ENCODE measurements around the gene ADCY9.
A peak's percentile ranks its signal among the peaks of the same experiment; 100 is the strongest.

The ADCY9 gene

GRCh38 chr16:4005281-4005680 lies 111.0 kb downstream of the ADCY9 start:
- Mint-ChIP-seq H3K27me3 (peaks cover 12% of the 10 kb centered on the region), H3K36me3 (no peaks in the 10 kb centered on the region), H3K27ac (no peak overlapping the region), H3K4me1 (no peaks in the 10 kb centered on the region), H3K9me3 (no peaks in the 10 kb centered on the region), H3K4me3 (no peak overlapping the region)
- ATAC-seq, result no peak

DNA sequence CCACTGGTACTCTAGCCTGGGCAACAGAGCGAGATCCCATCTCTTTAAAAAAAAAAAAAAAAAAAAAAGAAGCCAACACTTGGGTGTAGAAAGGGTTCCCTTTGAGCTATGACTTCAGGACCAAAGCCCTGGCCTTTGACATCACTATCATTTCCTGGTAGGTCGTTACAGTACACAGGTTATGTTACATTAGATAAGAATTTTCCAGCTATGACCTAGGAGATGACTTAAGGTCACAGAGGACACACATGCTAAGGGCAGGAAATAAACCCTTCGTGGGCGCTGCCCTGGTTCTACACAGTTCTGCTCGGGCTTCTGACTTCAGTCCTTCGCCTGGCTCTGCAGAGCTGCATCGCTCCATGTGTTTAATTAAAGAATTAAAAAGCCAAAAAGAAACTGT lies 112.0 kb downstream of the ADCY9 start:
- ATAC-seq, result no peak
- Mint-ChIP-seq H3K27ac (no peak overlapping the region), H3K4me1 (no peaks in the 10 kb centered on the region)

GRCh38 chr16:4003576-4003975 lies 112.7 kb downstream of the ADCY9 start:
- ATAC-seq, result no peak
- Mint-ChIP-seq H3K4me3 (no peak overlapping the region), H3K36me3 (no peaks in the 10 kb centered on the region)

More for the DNA sequence above, 112.0 kb downstream of the ADCY9 start:
- Mint-ChIP-seq H3K4me3 (no peak overlapping the region), H3K36me3 (no peaks in the 10 kb centered on the region), H3K9me3 (no peaks in the 10 kb centered on the region), H3K27me3 (peaks cover under 1% of the 10 kb centered on the region)

DNA sequence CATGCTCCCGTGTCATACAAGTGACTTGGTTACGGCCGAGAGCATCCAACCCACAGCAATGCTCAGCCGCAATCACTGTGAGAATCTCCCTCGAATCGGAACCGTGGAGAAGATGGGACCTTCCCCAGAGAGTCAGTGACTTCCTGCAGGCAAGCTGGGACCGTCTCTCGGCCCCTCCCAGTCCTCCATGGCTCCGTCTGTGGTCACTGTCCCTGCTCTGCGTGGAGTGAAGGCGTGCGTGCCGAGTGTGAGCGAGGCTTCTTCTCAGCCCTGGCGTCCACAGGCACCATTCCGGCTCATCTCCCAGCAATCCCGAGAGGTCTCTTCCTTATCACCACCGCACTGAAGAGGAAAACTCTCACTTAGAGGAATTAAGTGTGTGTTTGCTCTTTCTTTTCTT lies 113.1 kb downstream of the ADCY9 start:
- ATAC-seq, result no peak
- Mint-ChIP-seq H3K4me1 (no peaks in the 10 kb centered on the region), H3K4me3 (no peak overlapping the region), H3K27ac (no peak overlapping the region), H3K36me3 (no peaks in the 10 kb centered on the region), H3K9me3 (no peaks in the 10 kb centered on the region), H3K27me3 (no peaks in the 10 kb centered on the region)

More at GRCh38 chr16:4003576-4003975, 112.7 kb downstream of the ADCY9 start:
- H3K27me3 Mint-ChIP-seq, result no peaks in the 10 kb centered on the region
- no peaks in the 10 kb centered on the region for H3K9me3 Mint-ChIP-seq
- no peak overlapping the region for H3K27ac Mint-ChIP-seq
- H3K4me1 Mint-ChIP-seq, result no peaks in the 10 kb centered on the region

- no peak for ATAC-seq
- Mint-ChIP-seq H3K9me3 (no peaks in the 10 kb centered on the region), H3K4me1 (no peaks in the 10 kb centered on the region), H3K36me3 (no peaks in the 10 kb centered on the region), H3K27ac (no peak overlapping the region), H3K27me3 (no peaks in the 10 kb centered on the region), H3K4me3 (no peak overlapping the region)
Measured at GRCh38 chr16:4002121-4002520, 114.1 kb downstream of the ADCY9 start.

- H3K27ac Mint-ChIP-seq, result no peak overlapping the region
- no peaks in the 10 kb centered on the region for H3K36me3 Mint-ChIP-seq
- H3K4me1 Mint-ChIP-seq, result no peaks in the 10 kb centered on the region
- H3K4me3 Mint-ChIP-seq, result no peak overlapping the region
- no peaks in the 10 kb centered on the region for H3K9me3 Mint-ChIP-seq
- no peaks in the 10 kb centered on the region for H3K27me3 Mint-ChIP-seq
- ATAC-seq, result no peak
Measured at GRCh38 chr16:3999479-4000325, 116.5 kb downstream of the ADCY9 start.

DNA sequence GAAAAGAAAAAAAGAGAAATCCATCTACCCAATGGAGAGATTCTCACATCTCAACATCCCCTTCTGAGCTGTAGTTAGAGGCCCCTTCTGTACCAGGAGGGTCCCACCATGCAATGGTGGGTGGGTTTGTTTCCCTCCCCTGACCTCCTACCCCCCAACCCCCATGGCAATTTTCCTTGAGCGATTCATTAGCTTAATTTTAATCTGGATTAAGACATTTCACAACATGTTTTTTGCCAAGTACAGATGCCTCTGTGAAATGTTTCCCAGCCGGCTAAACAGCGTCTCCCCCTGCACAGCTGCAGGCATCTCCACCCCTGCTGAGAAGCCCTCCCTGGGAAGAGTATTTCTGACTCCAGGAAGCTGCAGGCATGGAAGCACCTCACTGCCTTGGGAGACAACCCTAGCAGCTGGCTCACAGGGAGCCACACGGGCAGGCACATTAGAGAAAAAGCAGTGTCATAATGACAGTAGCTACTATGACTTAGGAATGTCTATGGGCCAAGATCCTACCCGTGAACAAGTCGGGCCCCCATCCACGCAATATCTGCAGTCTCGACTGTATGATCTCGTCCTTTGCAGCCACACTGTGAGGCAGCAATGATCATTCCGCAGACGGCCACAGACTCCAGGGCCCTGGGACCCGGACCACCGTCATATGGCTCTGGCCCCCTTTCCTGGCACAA lies 117.3 kb downstream of the ADCY9 start:
- no peak overlapping the region for H3K27ac Mint-ChIP-seq
- H3K4me1 Mint-ChIP-seq, result no peaks in the 10 kb centered on the region
- H3K9me3 Mint-ChIP-seq, result no peaks in the 10 kb centered on the region
- no peaks in the 10 kb centered on the region for H3K36me3 Mint-ChIP-seq
- no peak overlapping the region for H3K4me3 Mint-ChIP-seq
- ATAC-seq, result no peak
- H3K27me3 Mint-ChIP-seq, result no peaks in the 10 kb centered on the region

- H3K4me1 Mint-ChIP-seq, result no peaks in the 10 kb centered on the region
- peaks cover 9% of the 10 kb centered on the region for H3K36me3 Mint-ChIP-seq
- no peaks in the 10 kb centered on the region for H3K27me3 Mint-ChIP-seq
- H3K4me3 Mint-ChIP-seq, result no peak overlapping the region
- H3K9me3 Mint-ChIP-seq, result no peaks in the 10 kb centered on the region
- no peak for ATAC-seq
- no peak overlapping the region for H3K27ac Mint-ChIP-seq
Measured at GRCh38 chr16:3997231-3997841, 118.9 kb downstream of the ADCY9 start.

- no peak for ATAC-seq
- no peaks in the 10 kb centered on the region for H3K27me3 Mint-ChIP-seq
- no peak overlapping the region for H3K27ac Mint-ChIP-seq
- no peak overlapping the region for H3K4me3 Mint-ChIP-seq
- H3K36me3 Mint-ChIP-seq, result peaks cover 10% of the 10 kb centered on the region
- no peaks in the 10 kb centered on the region for H3K4me1 Mint-ChIP-seq
- H3K9me3 Mint-ChIP-seq, result no peaks in the 10 kb centered on the region
Measured at GRCh38 chr16:3995001-3995400, 121.2 kb downstream of the ADCY9 start.

DNA sequence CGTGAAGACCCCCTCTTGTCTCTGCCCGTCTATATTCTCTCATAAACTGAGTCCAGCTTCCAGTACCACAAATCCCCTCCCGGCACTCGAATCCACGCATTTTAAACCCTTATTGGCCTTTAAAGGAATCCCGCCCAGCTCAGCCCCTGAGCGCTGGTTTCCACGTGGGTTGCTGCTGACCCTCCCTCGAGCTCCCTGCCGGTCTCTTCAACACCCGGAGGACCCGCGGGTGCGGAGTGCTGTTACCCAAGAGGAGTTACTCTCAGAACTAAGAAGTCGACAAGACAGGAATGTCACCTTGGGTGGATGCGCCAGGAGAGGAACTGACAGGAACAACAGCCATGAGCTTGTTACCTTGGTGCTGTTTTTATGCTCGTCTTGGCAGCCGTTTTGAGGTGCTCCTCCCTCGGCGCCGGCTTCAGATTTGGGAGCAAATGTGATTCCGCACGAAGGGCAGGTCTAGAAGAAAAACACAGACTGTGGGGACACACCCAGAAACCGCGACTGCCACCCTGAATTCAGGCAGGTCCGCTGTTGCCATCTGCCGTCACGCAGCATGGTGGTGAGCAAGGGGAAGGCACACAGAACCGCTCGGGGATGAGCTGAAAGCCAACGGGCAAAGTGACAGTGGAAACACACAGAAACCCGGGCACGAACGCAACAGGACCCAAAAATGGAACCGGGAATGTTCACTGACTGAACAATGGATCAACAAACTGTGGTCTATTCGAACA lies 123.0 kb downstream of the ADCY9 start:
- H3K4me1 Mint-ChIP-seq, result no peaks in the 10 kb centered on the region
- H3K9me3 Mint-ChIP-seq, result no peaks in the 10 kb centered on the region
- no peak for ATAC-seq
- H3K36me3 Mint-ChIP-seq, result peaks cover 10% of the 10 kb centered on the region
- H3K27me3 Mint-ChIP-seq, result peaks cover 3% of the 10 kb centered on the region
- H3K4me3 Mint-ChIP-seq, result no peak overlapping the region
- no peak overlapping the region for H3K27ac Mint-ChIP-seq

- no peak overlapping the region for H3K4me3 Mint-ChIP-seq
- H3K27me3 Mint-ChIP-seq, result peaks cover 11% of the 10 kb centered on the region
- peak; percentile 20 for ATAC-seq
- H3K36me3 Mint-ChIP-seq, result peaks cover 10% of the 10 kb centered on the region
- no peak overlapping the region for H3K27ac Mint-ChIP-seq
- H3K9me3 Mint-ChIP-seq, result no peaks in the 10 kb centered on the region
- H3K4me1 Mint-ChIP-seq, result no peaks in the 10 kb centered on the region
Measured at GRCh38 chr16:3992297-3993051, 123.8 kb downstream of the ADCY9 start.

- H3K9me3 Mint-ChIP-seq, result no peaks in the 10 kb centered on the region
- H3K4me1 Mint-ChIP-seq, result no peaks in the 10 kb centered on the region
- peaks cover 36% of the 10 kb centered on the region for H3K27me3 Mint-ChIP-seq
- no peak for ATAC-seq
- H3K27ac Mint-ChIP-seq, result no peak overlapping the region
- no peak overlapping the region for H3K4me3 Mint-ChIP-seq
- H3K36me3 Mint-ChIP-seq, result peaks cover 10% of the 10 kb centered on the region
Measured at GRCh38 chr16:3988824-3989223, 127.4 kb downstream of the ADCY9 start.

- Mint-ChIP-seq H3K27ac (no peak overlapping the region), H3K4me1 (no peaks in the 10 kb centered on the region), H3K4me3 (no peak overlapping the region), H3K27me3 (peaks cover 44% of the 10 kb centered on the region), H3K36me3 (peaks cover 8% of the 10 kb centered on the region), H3K9me3 (no peaks in the 10 kb centered on the region)
- no peak for ATAC-seq
Measured at GRCh38 chr16:3988011-3988410, 128.2 kb downstream of the ADCY9 start.

DNA sequence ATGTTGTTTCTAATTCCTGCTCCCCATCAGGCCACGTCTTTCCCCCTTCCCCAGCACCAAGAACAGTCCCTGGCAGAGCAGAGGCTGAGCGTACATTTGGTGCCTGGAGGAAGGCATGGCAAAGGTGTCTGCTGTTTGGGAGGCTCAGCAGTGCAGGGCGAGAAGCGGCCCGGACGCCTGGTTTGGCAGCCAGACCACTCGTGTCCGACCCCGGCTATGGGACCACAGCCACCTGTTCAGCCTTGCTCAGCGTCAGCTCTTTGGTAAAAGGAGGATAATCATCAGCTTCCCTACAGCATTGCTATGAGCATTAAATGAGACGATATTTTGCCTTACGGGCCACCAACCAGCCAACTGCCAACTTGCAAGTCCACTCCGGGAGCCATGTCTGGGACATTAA lies 129.0 kb downstream of the ADCY9 start:
- Mint-ChIP-seq H3K27me3 (peaks cover 50% of the 10 kb centered on the region), H3K36me3 (peaks cover under 1% of the 10 kb centered on the region), H3K4me1 (no peaks in the 10 kb centered on the region), H3K4me3 (no peak overlapping the region), H3K9me3 (no peaks in the 10 kb centered on the region), H3K27ac (no peak overlapping the region)
- ATAC-seq, result no peak

DNA sequence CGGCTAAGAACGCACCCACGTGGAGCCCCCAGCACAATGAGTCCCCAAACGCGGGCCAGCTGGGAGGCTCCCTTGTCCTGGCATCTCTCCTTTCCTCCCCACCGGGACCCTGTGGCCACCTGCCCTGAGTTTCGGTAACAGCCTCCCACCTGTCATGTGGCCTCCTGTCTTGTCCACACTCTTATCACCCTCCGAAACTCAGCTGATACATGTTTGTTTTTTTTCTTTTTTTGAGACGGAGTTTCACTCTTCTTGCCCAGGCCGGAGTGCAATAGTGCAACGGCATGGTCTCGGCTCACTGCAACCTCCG lies 130.1 kb downstream of the ADCY9 start:
- no peak overlapping the region for H3K4me3 Mint-ChIP-seq
- H3K36me3 Mint-ChIP-seq, result no peaks in the 10 kb centered on the region

More for the DNA sequence above, 130.1 kb downstream of the ADCY9 start:
- Mint-ChIP-seq H3K9me3 (no peaks in the 10 kb centered on the region), H3K27me3 (peaks cover 50% of the 10 kb centered on the region), H3K27ac (no peak overlapping the region), H3K4me1 (no peaks in the 10 kb centered on the region)
- ATAC-seq, result no peak

All from stimulated activated memory B cell treated with anti-CD40 and anti-IgM and Interleukin-4, amounts not matched to agents 10 μg/mL and 1 μg/mL and 100 μg/mL, for 72 hours (primary cell).